WTC11 (cell line): ENCODE results near the gene GLB1L3.

Experiments used
- E2F1 ChIP-seq: sonication (generic); formaldehyde crosslinking; IDR thresholded peaks from 2 replicates; pipeline ENCODE4 v1.8.0; 2022; ENCODE audit warnings: mild to moderate bottlenecking, missing genetic modification reagents
- NFYB ChIP-seq: sonication (generic); formaldehyde crosslinking; conservative IDR thresholded peaks from 2 replicates; pipeline ENCODE4 v1.8.0; 2022; ENCODE audit warnings: low read depth, missing genetic modification reagents
- RORB ChIP-seq: fragments of 250-450 bp; sonication (Bioruptor Pico); IDR thresholded peaks from 2 replicates; pipeline ENCODE4 v1.9.0; 2021; ENCODE audit warnings: mild to moderate bottlenecking
- ZNF423 ChIP-seq: fragments of 250-450 bp; sonication (Bioruptor Pico); IDR thresholded peaks from 2 replicates; pipeline ENCODE4 v2.1.2; 2022; ENCODE audit warnings: mild to moderate bottlenecking, moderate library complexity
- TF ChIP-seq, protein P1 (sequence below): fragments of 200-600 bp; IDR thresholded peaks from 2 replicates; pipeline ENCODE4 v1.8.0; 2022; ENCODE audit warnings: antibody characterized with exemption

DNA sequence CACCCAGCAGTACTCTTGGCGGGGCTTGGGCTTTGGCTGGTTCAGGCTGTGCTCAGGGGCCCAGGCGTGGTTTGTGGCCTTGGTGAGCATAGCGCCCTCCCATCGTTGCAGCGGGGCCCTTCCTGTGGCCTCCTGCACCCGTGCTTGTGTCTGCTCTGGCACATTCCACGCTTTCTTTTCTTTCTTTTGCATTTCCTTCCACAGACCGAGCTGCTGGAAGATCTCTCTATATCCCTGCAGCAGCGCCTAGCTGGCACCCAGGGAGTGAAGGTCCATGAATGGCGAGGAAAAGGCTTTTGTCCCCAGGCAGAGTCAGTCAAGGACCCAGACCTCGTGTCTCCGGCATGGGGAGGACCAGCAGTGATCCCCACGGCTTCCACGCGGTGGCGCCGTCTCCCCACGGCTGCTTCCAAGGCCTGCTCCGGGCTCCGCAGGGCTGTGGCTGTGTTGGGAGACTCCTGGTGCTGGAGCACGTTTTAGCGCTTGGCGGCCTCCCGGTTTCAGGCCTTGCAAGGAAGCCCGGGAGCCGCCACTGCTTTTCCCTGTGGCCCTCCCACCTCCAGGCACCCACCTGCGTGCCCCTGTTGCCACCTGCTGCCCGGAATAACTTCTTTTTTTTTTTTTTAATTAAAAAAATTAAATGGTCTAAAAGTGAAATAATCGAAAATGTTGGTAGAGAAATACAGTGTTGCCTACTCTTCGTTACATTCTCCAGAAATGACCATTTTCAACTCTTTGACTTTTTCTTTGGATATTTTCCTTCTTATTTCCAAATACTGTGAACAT is 84.1 kb downstream of the GLB1L3 start:
- TF ChIP-seq, protein P1, sequence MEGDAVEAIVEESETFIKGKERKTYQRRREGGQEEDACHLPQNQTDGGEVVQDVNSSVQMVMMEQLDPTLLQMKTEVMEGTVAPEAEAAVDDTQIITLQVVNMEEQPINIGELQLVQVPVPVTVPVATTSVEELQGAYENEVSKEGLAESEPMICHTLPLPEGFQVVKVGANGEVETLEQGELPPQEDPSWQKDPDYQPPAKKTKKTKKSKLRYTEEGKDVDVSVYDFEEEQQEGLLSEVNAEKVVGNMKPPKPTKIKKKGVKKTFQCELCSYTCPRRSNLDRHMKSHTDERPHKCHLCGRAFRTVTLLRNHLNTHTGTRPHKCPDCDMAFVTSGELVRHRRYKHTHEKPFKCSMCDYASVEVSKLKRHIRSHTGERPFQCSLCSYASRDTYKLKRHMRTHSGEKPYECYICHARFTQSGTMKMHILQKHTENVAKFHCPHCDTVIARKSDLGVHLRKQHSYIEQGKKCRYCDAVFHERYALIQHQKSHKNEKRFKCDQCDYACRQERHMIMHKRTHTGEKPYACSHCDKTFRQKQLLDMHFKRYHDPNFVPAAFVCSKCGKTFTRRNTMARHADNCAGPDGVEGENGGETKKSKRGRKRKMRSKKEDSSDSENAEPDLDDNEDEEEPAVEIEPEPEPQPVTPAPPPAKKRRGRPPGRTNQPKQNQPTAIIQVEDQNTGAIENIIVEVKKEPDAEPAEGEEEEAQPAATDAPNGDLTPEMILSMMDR = peak; percentile 77
- TF ChIP-seq E2F1 (CRISPR knock-in tag) = 0 out of 2 replicates have a peak, but pooled peaks have one; percentile 57
- TF ChIP-seq ZNF423 (CRISPR knock-in tag) = no peak
- TF ChIP-seq RORB = no peak
- no peak for TF ChIP-seq NFYB (CRISPR knock-in tag)
